Measurements from ENCODE around the gene TCF4.
A peak's percentile ranks its signal among the peaks of the same experiment; 100 is the strongest.

TCF4 gene

DNA sequence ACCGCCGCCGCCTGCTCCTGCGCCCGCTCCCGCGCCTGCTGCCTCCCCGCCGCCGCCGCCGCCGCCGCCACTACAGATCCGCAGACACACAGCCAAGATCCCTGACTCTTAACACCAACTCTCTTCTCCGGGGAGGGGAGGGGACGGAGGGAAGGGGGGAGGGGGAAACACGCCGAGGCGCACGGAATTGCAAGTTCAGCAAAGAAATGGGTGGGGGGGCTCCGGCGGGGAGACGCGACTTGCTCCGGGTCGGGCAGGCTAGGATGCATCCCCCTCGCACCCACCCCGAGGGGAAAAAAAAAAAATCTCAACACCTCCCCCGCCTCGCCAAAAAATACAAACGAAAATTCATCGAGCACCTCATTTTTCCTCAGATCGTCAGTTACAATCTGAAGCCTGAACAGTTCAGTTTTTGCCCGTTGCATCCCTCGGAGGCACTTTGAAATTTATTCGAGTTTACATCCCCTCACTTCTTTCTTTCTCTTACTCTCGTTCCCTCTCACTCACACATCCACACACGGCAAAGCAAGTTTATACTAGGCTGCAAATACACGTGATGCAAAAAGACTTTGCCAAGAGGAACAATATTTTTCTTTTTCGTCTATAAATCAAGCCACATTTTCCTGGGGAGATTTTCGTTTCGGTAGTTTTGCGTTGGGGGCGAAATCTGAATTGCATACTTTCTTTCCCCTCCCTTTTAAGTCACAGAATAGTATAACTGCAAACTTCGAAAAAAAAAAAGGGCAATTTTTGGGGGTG lies at the start of gene TCF4:
Gene TCF4 (minus strand): TSS at position 82 of the 759 bp plus-strand sequence. CDS start 1,076 bp downstream, outside the sequence.
- H3K4me3 ChIP-seq (ENCODE audit: low read depth, low read length), result peak within 1 kb of the TSS; percentile 72
- H3K27me3 ChIP-seq (ENCODE audit: control insufficient read depth, insufficient read depth, low read length), result no peaks in the 10 kb centered on the region
- peak within 1 kb of the TSS; percentile 77 for H3K9ac ChIP-seq (ENCODE audit: low read length)
- peaks cover 33% of the 10 kb centered on the region for H3K4me1 ChIP-seq (ENCODE audit: control insufficient read depth, insufficient read depth, low read length)
- H3K36me3 ChIP-seq (ENCODE audit: control insufficient read depth, insufficient read depth, low read length), result peaks cover 13% of the 10 kb centered on the region
- no peaks in the 10 kb centered on the region for H3K9me3 ChIP-seq (ENCODE audit: control insufficient read depth, insufficient read depth, low read depth, low read length)
- peak within 1 kb of the TSS; percentile 64 for H3K27ac ChIP-seq (ENCODE audit: low read depth, low read length)

DNA sequence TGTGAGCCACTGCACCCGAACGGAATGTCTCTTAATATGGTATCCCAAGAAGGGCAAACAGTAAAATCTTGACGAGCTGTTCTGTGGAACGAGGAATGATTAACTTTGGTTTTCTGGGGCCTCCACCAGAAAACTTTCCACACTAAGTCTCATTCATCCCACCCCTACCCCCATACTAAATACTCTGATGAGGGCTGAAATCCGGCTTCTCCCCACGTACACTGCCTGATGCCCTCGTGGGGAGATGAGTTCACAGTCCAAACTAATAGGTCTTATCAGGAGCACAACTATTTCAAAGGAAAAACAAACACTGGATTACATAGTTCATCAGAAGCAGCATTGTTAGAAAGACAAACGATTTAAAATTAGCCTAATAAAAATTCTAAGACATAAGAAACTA lies 49.2 kb upstream of the TCF4 start:
- H3K27me3 ChIP-seq (ENCODE audit: control insufficient read depth, insufficient read depth, low read length), result no peaks in the 10 kb centered on the region
- peaks cover 4% of the 10 kb centered on the region for H3K9me3 ChIP-seq (ENCODE audit: control insufficient read depth, insufficient read depth, low read depth, low read length)

DNA sequence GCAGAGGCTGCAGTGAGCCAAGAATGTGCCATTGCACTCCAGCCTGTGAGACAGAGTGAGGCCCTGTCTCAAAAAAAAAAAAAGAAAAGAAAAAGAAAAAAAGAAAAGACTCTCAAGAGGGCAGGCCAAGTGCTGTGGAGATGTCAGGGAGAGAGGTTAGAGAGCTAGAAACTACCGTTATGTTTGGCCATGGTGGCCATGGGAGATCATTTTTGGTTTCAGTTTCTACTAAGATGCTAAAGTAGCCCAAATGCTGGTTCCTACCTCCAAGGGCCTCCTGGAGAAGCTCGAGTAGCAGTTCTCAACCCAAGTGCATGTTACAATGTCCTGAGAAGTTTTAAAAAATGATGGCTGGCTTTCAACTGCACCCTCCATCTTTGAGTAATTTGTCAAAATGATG lies 47.4 kb upstream of the TCF4 start:
- Histone ChIP-seq H3K4me3 (ENCODE audit: low read depth, low read length) (no peak overlapping the region), H3K9ac (ENCODE audit: low read length) (no peak overlapping the region), H3K4me1 (ENCODE audit: control insufficient read depth, insufficient read depth, low read length) (no peaks in the 10 kb centered on the region), H3K27me3 (ENCODE audit: control insufficient read depth, insufficient read depth, low read length) (no peaks in the 10 kb centered on the region), H3K27ac (ENCODE audit: low read depth, low read length) (no peak overlapping the region), H3K9me3 (ENCODE audit: control insufficient read depth, insufficient read depth, low read depth, low read length) (no peaks in the 10 kb centered on the region), H3K36me3 (ENCODE audit: control insufficient read depth, insufficient read depth, low read length) (no peaks in the 10 kb centered on the region)

More for the DNA sequence above, 49.2 kb upstream of the TCF4 start:
- Histone ChIP-seq H3K4me1 (ENCODE audit: control insufficient read depth, insufficient read depth, low read length) (no peaks in the 10 kb centered on the region), H3K27ac (ENCODE audit: low read depth, low read length) (no peak overlapping the region), H3K4me3 (ENCODE audit: low read depth, low read length) (no peak overlapping the region), H3K9ac (ENCODE audit: low read length) (no peak overlapping the region), H3K36me3 (ENCODE audit: control insufficient read depth, insufficient read depth, low read length) (no peaks in the 10 kb centered on the region)

DNA sequence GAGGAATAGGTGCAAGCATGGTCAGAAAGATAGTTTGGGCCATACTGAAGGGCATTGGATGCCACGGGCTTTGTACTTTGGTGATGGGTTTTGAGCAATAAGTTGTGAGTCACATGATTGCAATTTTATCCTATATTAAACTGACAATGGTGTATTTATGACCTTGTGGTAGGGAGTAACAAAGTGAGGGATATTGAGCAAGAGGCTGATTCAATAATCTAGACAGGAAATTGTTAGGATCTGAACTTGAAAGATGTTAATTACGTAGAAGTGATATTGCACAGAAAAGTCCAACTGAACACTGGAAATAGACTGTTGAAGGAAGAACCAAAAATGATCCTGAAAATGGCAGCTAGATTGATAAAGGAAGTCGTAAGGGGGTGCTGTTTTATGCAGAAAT lies 46.6 kb upstream of the TCF4 start:
- Histone ChIP-seq H3K4me1 (ENCODE audit: control insufficient read depth, insufficient read depth, low read length) (no peaks in the 10 kb centered on the region), H3K36me3 (ENCODE audit: control insufficient read depth, insufficient read depth, low read length) (no peaks in the 10 kb centered on the region), H3K4me3 (ENCODE audit: low read depth, low read length) (no peak overlapping the region), H3K27ac (ENCODE audit: low read depth, low read length) (no peak overlapping the region), H3K9ac (ENCODE audit: low read length) (no peak overlapping the region), H3K9me3 (ENCODE audit: control insufficient read depth, insufficient read depth, low read depth, low read length) (no peaks in the 10 kb centered on the region), H3K27me3 (ENCODE audit: control insufficient read depth, insufficient read depth, low read length) (no peaks in the 10 kb centered on the region)

DNA sequence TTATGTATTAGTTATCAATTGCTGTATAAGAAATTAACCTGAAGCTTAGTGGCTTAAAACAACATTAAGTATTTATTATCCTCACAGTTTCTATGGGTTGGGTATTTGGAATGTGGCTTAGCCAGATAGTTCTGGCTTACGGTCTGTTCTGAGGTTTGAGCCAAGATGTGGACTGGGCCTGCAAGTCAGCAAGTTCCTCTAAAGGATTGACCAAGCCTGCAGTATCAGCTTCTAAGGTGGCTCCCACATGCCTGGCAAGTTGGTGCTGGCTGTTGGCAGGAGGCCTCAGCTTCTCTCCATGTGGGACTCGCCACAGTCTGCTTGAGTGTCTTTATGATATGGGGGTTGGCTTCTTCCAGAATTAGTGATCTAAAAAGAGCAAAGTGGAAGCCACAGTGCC lies 45.0 kb upstream of the TCF4 start:
- H3K4me1 ChIP-seq (ENCODE audit: control insufficient read depth, insufficient read depth, low read length), result no peaks in the 10 kb centered on the region
- H3K9ac ChIP-seq (ENCODE audit: low read length), result no peak overlapping the region
- H3K27ac ChIP-seq (ENCODE audit: low read depth, low read length), result no peak overlapping the region
- H3K36me3 ChIP-seq (ENCODE audit: control insufficient read depth, insufficient read depth, low read length), result no peaks in the 10 kb centered on the region
- H3K27me3 ChIP-seq (ENCODE audit: control insufficient read depth, insufficient read depth, low read length), result no peaks in the 10 kb centered on the region
- H3K9me3 ChIP-seq (ENCODE audit: control insufficient read depth, insufficient read depth, low read depth, low read length), result no peaks in the 10 kb centered on the region
- H3K4me3 ChIP-seq (ENCODE audit: low read depth, low read length), result no peak overlapping the region

DNA sequence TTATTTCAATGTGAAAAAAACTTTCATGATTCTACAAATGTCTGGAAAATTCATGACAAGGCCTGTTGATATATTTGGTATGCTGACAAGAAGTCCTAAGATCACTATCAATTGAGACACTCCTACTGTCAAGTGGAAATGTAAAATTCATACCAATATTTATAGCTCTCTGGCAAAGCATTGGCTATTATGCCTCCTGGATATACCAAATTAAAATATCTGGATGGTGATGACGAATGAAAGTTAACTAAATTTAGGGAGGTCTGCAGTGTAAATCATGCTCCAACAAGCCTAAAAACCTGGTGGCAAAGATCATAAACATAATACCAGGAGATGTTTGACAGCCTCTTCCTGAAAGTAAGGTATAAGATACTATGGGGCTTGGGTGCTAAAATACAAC lies 41.1 kb upstream of the TCF4 start:
- Histone ChIP-seq H3K4me1 (ENCODE audit: control insufficient read depth, insufficient read depth, low read length) (no peaks in the 10 kb centered on the region), H3K9me3 (ENCODE audit: control insufficient read depth, insufficient read depth, low read depth, low read length) (no peaks in the 10 kb centered on the region), H3K36me3 (ENCODE audit: control insufficient read depth, insufficient read depth, low read length) (no peaks in the 10 kb centered on the region), H3K9ac (ENCODE audit: low read length) (no peak overlapping the region), H3K27ac (ENCODE audit: low read depth, low read length) (no peak overlapping the region), H3K4me3 (ENCODE audit: low read depth, low read length) (no peak overlapping the region), H3K27me3 (ENCODE audit: control insufficient read depth, insufficient read depth, low read length) (no peaks in the 10 kb centered on the region)

DNA sequence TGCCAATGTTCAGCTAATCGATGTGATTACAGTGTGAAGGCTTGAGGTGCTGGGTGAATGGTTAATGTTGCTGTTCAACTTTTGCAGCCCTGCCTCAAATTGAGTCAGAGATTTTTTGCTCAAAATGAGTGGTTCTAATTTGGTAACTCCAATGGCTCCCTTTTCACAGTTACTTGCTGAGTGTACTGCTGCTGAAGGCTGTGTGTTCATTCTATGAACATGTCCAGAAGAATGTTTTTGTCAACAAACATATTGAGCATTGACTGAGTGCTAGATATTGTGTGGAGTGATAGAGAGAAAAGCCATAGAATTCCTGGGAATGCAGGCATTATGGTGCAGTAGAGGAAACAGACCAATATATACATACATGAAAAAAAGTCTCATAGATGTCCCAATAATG lies 39.0 kb upstream of the TCF4 start:
- Histone ChIP-seq H3K27ac (ENCODE audit: low read depth, low read length) (no peak overlapping the region), H3K9me3 (ENCODE audit: control insufficient read depth, insufficient read depth, low read depth, low read length) (no peaks in the 10 kb centered on the region), H3K36me3 (ENCODE audit: control insufficient read depth, insufficient read depth, low read length) (no peaks in the 10 kb centered on the region), H3K27me3 (ENCODE audit: control insufficient read depth, insufficient read depth, low read length) (no peaks in the 10 kb centered on the region), H3K4me1 (ENCODE audit: control insufficient read depth, insufficient read depth, low read length) (no peaks in the 10 kb centered on the region), H3K4me3 (ENCODE audit: low read depth, low read length) (no peak overlapping the region), H3K9ac (ENCODE audit: low read length) (no peak overlapping the region)

DNA sequence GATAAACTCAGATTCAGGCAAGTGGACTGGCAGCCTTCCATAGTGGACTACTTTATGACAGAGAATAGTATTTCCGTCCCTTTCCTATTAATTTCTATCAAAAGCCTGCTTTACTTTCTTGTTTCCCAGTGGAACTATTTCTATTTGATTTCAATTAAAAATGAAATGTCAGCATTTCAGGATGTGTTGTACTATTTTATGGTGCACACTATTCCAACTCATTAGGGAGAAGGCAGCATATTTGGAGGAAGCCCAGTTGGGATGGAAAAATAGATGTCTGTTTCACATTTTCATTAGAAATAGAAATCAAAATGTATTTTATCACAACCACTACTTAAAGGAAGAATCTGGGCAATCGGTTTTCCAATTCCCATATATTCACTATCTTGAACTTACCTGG lies 37.9 kb upstream of the TCF4 start:
- Histone ChIP-seq H3K4me1 (ENCODE audit: control insufficient read depth, insufficient read depth, low read length) (no peaks in the 10 kb centered on the region), H3K27ac (ENCODE audit: low read depth, low read length) (no peak overlapping the region), H3K4me3 (ENCODE audit: low read depth, low read length) (no peak overlapping the region), H3K27me3 (ENCODE audit: control insufficient read depth, insufficient read depth, low read length) (no peaks in the 10 kb centered on the region), H3K9ac (ENCODE audit: low read length) (no peak overlapping the region), H3K36me3 (ENCODE audit: control insufficient read depth, insufficient read depth, low read length) (no peaks in the 10 kb centered on the region), H3K9me3 (ENCODE audit: control insufficient read depth, insufficient read depth, low read depth, low read length) (no peaks in the 10 kb centered on the region)

DNA sequence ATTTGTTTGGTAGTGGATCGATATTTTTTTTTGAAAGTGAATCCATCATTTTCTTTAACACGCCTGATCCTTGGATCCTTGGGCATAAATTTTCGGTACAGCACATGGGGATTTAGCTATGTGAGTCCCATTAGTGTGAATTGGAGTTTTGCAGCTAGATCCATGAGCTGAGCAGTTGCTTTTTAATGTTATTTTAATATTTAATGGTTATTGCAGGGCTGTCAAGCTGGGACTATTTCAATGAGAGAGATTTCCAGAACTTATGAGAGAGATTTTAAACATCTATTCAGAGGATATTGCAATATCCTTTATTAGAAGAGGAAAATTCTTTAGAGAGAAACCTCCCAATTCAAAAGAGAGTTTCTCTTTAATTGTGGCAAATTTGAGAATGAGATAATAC lies 35.6 kb upstream of the TCF4 start:
- no peaks in the 10 kb centered on the region for H3K27me3 ChIP-seq (ENCODE audit: control insufficient read depth, insufficient read depth, low read length)
- H3K9ac ChIP-seq (ENCODE audit: low read length), result no peak overlapping the region
- H3K36me3 ChIP-seq (ENCODE audit: control insufficient read depth, insufficient read depth, low read length), result no peaks in the 10 kb centered on the region
- no peak overlapping the region for H3K27ac ChIP-seq (ENCODE audit: low read depth, low read length)
- no peak overlapping the region for H3K4me3 ChIP-seq (ENCODE audit: low read depth, low read length)
- no peaks in the 10 kb centered on the region for H3K4me1 ChIP-seq (ENCODE audit: control insufficient read depth, insufficient read depth, low read length)
- H3K9me3 ChIP-seq (ENCODE audit: control insufficient read depth, insufficient read depth, low read depth, low read length), result no peaks in the 10 kb centered on the region

DNA sequence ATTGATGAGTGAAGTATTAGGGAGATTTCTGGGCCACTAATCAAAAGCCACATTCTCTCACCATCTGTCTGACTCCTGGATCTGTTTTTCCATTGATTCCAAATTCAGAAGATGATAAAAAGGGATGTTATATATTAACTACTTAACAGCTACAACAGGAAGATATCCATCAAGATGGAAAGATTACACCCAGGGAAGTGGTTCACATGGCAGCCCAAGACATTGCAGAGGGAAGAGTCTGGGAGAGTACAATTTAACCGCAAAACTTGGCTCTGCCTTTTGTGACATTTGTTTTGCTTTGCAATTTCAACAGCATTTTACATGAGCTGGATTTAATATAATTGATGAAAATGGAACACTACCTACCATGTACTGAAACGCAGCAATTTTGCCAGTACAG lies 22.5 kb upstream of the TCF4 start:
- Histone ChIP-seq H3K4me1 (ENCODE audit: control insufficient read depth, insufficient read depth, low read length) (no peaks in the 10 kb centered on the region), H3K4me3 (ENCODE audit: low read depth, low read length) (no peak overlapping the region), H3K9ac (ENCODE audit: low read length) (no peak overlapping the region), H3K27me3 (ENCODE audit: control insufficient read depth, insufficient read depth, low read length) (no peaks in the 10 kb centered on the region), H3K9me3 (ENCODE audit: control insufficient read depth, insufficient read depth, low read depth, low read length) (0 out of 2 replicates have a peak, but pooled peaks cover 8% of the 10 kb centered on the region), H3K27ac (ENCODE audit: low read depth, low read length) (no peak overlapping the region), H3K36me3 (ENCODE audit: control insufficient read depth, insufficient read depth, low read length) (no peaks in the 10 kb centered on the region)

DNA sequence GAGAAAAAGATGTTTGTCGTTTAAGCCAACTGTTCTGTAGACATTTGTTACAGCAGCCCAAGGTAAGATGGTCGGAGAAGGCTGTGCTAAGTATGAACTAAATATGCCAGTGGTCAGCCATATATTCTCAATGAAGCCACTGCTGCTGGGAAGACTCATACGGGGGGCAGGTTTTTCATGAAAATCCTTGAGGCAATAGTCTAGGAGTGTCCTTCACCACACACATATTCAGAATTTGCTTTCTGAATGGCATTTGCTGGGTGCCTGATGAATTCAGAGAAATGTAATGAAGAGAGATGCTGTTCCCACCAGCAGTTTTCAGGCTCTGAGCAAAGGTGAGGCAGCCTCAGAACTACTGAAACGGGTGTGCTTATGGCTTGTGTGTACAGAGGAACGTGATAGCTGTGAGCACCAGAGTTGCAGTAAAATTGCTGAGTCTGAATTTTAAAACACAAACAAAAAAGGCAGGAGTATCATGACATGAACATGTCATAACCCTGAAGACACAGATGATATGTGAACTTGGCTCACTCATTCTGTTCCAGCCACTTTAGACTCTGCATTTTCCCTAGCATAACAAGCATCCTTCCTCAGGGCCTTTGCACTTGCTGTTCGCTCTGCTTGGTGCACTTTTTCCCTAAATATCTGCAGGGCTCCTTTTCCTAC lies 21.3 kb upstream of the TCF4 start:
- Histone ChIP-seq H3K27me3 (ENCODE audit: control insufficient read depth, insufficient read depth, low read length) (no peaks in the 10 kb centered on the region), H3K27ac (ENCODE audit: low read depth, low read length) (no peak overlapping the region), H3K9me3 (ENCODE audit: control insufficient read depth, insufficient read depth, low read depth, low read length) (0 out of 2 replicates have a peak, but pooled peaks cover 7% of the 10 kb centered on the region), H3K4me3 (ENCODE audit: low read depth, low read length) (no peak overlapping the region), H3K4me1 (ENCODE audit: control insufficient read depth, insufficient read depth, low read length) (no peaks in the 10 kb centered on the region), H3K9ac (ENCODE audit: low read length) (no peak overlapping the region), H3K36me3 (ENCODE audit: control insufficient read depth, insufficient read depth, low read length) (no peaks in the 10 kb centered on the region)

All from HUES6 (cell line).